H1 (cell line): Measurements from ENCODE around the gene C15orf39. TPM values are rescaled to one million over a fixed set of nuclear protein-coding genes. Genes with fewer than 3 reads are reported as not detected.

ENCODE experiments used
- CTCF ChIA-PET: fragments of 300-600 bp; sonication (Branson Sonifier 250); formaldehyde crosslinking; loops from one replicate; lab custom pipeline; 2021; ENCODE audit not compliant: partially characterized antibody; lab: Charles Lee
- POLR2A ChIA-PET: fragments of 300-600 bp; sonication (Branson Sonifier 250); formaldehyde crosslinking; loops from one replicate; lab custom pipeline; 2021; ENCODE audit warnings: inconsistent platforms; ENCODE audit not compliant: partially characterized antibody; lab: Charles Lee
- DNase-seq, 2 experiments: peaks; one replicate each; pipeline versions ENCODE4 v3.0.0 to v3.0.0-alpha.2; 2010 to 2022; ENCODE audit warnings: low spot score in 2 of 2, low read depth in 1 of 2, mixed read lengths in 1 of 2
- FAIRE-seq: peaks from 2 replicates; lab custom pipeline; 2011; peaks lifted over from hg19 to GRCh38; lab: Jason Lieb, UNC
- H2AFZ ChIP-seq: 2 replicates; pipeline ENCODE4 v1.8.1; 2012; ENCODE audit warnings: low read length, inconsistent platforms
- H2AK5ac ChIP-seq: 2 replicates; pipeline ENCODE4 v1.6.1; 2013; ENCODE audit warnings: low read depth, low read length
- H2BK120ac ChIP-seq: replicated peaks from 2 replicates; pipeline ENCODE3; 2013; ENCODE audit warnings: low read depth, low read length, inconsistent platforms
- H2BK12ac ChIP-seq: 2 replicates; pipeline ENCODE4 v1.6.1; 2013; ENCODE audit warnings: low read depth, low read length
- H2BK15ac ChIP-seq: 2 replicates; pipeline ENCODE4 v1.6.1; 2013; ENCODE audit warnings: low read length
- H2BK20ac ChIP-seq: 2 replicates; pipeline ENCODE4 v1.6.1; 2013; ENCODE audit warnings: low read length
- H2BK5ac ChIP-seq: 2 replicates; pipeline ENCODE4 v1.6.1; 2013; ENCODE audit warnings: low read depth, low read length
- H3K14ac ChIP-seq: 2 replicates; pipeline ENCODE4 v1.6.1; 2013; ENCODE audit warnings: inconsistent platforms; ENCODE audit not compliant: insufficient read length
- H3K18ac ChIP-seq: 2 replicates; pipeline ENCODE4 v1.6.1; 2013; ENCODE audit warnings: low read length; ENCODE audit errors: extremely low read depth
- H3K23ac ChIP-seq: 2 replicates; pipeline ENCODE4 v1.6.1; 2013; ENCODE audit warnings: inconsistent platforms; ENCODE audit not compliant: insufficient read length
- H3K23me2 ChIP-seq: 2 replicates; pipeline ENCODE4 v1.6.1; 2013; ENCODE audit warnings: low read depth, low read length
- H3K27ac ChIP-seq: 2 replicates; pipeline ENCODE4 v1.6.1; 2011; ENCODE audit warnings: low read depth, low read length, inconsistent platforms
- H3K27me3 ChIP-seq, 4 experiments: replicated peaks in 1 of 4; 1 replicate in 1 of 4; 2 replicates in 3 of 4; pipeline versions ENCODE4 v1.6.1 to v1.8.1; 2011 to 2013; ENCODE audit warnings: low read length in 3 of 4, mild to moderate bottlenecking in 3 of 4, inconsistent platforms in 2 of 4, mixed read lengths in 2 of 4, moderate library complexity in 1 of 4; ENCODE audit not compliant: control insufficient read depth in 3 of 4, insufficient read depth in 3 of 4; ENCODE audit errors: extremely low read depth in 1 of 4
- H3K36me3 ChIP-seq, 4 experiments: 2 replicates each; pipeline versions ENCODE4 v1.6.1 to v1.8.1; 2011 to 2013; ENCODE audit warnings: mild to moderate bottlenecking in 4 of 4, low read length in 3 of 4, moderate library complexity in 2 of 4, control low read depth in 1 of 4, inconsistent platforms in 1 of 4; ENCODE audit not compliant: insufficient read depth in 4 of 4, control insufficient read depth in 2 of 4
- H3K4ac ChIP-seq: replicated peaks from 2 replicates; pipeline ENCODE3; 2013; ENCODE audit warnings: low read length, low read depth, mixed read lengths, inconsistent platforms; ENCODE audit not compliant: insufficient read length
- H3K4me1 ChIP-seq, 4 experiments: replicated peaks in 1 of 4; 1 replicate in 1 of 4; 2 replicates in 3 of 4; pipeline versions ENCODE4 v1.6.1 to v1.8.1; 2011 to 2013; ENCODE audit warnings: low read length in 3 of 4, inconsistent platforms in 2 of 4, mixed read lengths in 1 of 4; ENCODE audit not compliant: insufficient read depth in 4 of 4, control insufficient read depth in 3 of 4
- H3K4me2 ChIP-seq, 2 experiments: 2 replicates each; pipeline versions ENCODE4 v1.6.1 to v1.8.1; 2011 to 2013; ENCODE audit warnings: low read depth in 2 of 2, low read length in 2 of 2, control low read depth in 1 of 2, inconsistent platforms in 1 of 2, mild to moderate bottlenecking in 1 of 2; ENCODE audit not compliant: insufficient read depth in 1 of 2
- H3K4me3 ChIP-seq, 4 experiments: fragments of 200-600, 300-600 bp in 1 of 4; sonication (generic), shearing (Covaris generic), sonication (Bioruptor Twin) in 1 of 4; 2 replicates each; pipeline versions ENCODE4 v1.5.1 to v1.8.1; 2011 to 2016; ENCODE audit warnings: low read length in 4 of 4, low read depth in 3 of 4, control low read depth in 2 of 4, inconsistent platforms in 2 of 4, mild to moderate bottlenecking in 2 of 4, mixed read lengths in 1 of 4, moderate library complexity in 1 of 4; ENCODE audit not compliant: insufficient read depth in 2 of 4; ENCODE audit errors: extremely low read depth in 1 of 4
- H3K56ac ChIP-seq: replicated peaks from 2 replicates; pipeline ENCODE3; 2013; ENCODE audit warnings: low read depth, mild to moderate bottlenecking, mixed read lengths, low read length, inconsistent platforms; ENCODE audit not compliant: insufficient read length
- H3K79me1 ChIP-seq: 2 replicates; pipeline ENCODE4 v1.6.1; 2013; ENCODE audit warnings: low read depth, low read length, control low read depth
- H3K79me2 ChIP-seq, 2 experiments: 2 replicates each; pipeline versions ENCODE4 v1.6.1 to v1.8.1; 2012 to 2013; ENCODE audit warnings: low read length in 2 of 2, mild to moderate bottlenecking in 2 of 2, inconsistent platforms in 1 of 2; ENCODE audit not compliant: insufficient read depth in 2 of 2, control insufficient read depth in 1 of 2
- H3K9ac ChIP-seq, 4 experiments: replicated peaks in 1 of 4; 1 replicate in 1 of 4; 2 replicates in 3 of 4; pipeline versions ENCODE4 v1.6.1 to v1.8.1; 2011 to 2013; ENCODE audit warnings: low read depth in 3 of 4, low read length in 3 of 4, control low read depth in 2 of 4, mild to moderate bottlenecking in 2 of 4, moderate library complexity in 2 of 4, inconsistent platforms in 1 of 4; ENCODE audit errors: extremely low read depth in 1 of 4
- H3K9me3 ChIP-seq, 2 experiments: 2 replicates each; pipeline versions ENCODE4 v1.6.1 to v1.8.1; 2012 to 2013; ENCODE audit warnings: mild to moderate bottlenecking in 2 of 2, moderate library complexity in 2 of 2, control low read depth in 1 of 2, inconsistent platforms in 1 of 2, low read depth in 1 of 2, low read length in 1 of 2, mixed read lengths in 1 of 2; ENCODE audit not compliant: insufficient read depth in 2 of 2
- H4K20me1 ChIP-seq, 2 experiments: replicated peaks in 1 of 2; 2 replicates each; pipeline versions ENCODE3 to v1.8.1; 2011 to 2013; ENCODE audit warnings: inconsistent platforms in 2 of 2, low read length in 2 of 2, mild to moderate bottlenecking in 1 of 2; ENCODE audit not compliant: insufficient read depth in 2 of 2, control insufficient read depth in 1 of 2
- H4K5ac ChIP-seq: 2 replicates; pipeline ENCODE4 v1.6.1; 2013; ENCODE audit warnings: low read length, low read depth, mixed read lengths, inconsistent platforms; ENCODE audit not compliant: insufficient read length
- H4K8ac ChIP-seq: 2 replicates; pipeline ENCODE4 v1.8.0; 2013; ENCODE audit warnings: mild to moderate bottlenecking, moderate library complexity, low read length, inconsistent platforms; ENCODE audit not compliant: insufficient read depth; ENCODE audit errors: extremely low read depth
- H4K91ac ChIP-seq: replicated peaks from 2 replicates; pipeline ENCODE3; 2013; ENCODE audit warnings: low read length, mixed read lengths, inconsistent platforms; ENCODE audit not compliant: insufficient read length
- ASH2L ChIP-seq: fragments of 200-600, 300-600 bp; sonication (generic); IDR thresholded peaks from one replicate; pipeline ENCODE4 v1.7.1; 2017; ENCODE audit warnings: low read length
- EZH2 ChIP-seq: fragments of 200-600 bp; sonication (generic); IDR thresholded peaks from 2 replicates; pipeline ENCODE4 v1.7.1; 2012; ENCODE audit warnings: low read depth, mild to moderate bottlenecking, moderate library complexity, low read length, inconsistent platforms; ENCODE audit not compliant: severe bottlenecking
- JUN ChIP-seq: IDR thresholded peaks from 2 replicates; pipeline ENCODE4 v1.6.1; 2011; ENCODE audit warnings: low read depth, mild to moderate bottlenecking, improper control_type of control experiment, low read length
- KDM1A ChIP-seq: fragments of 200-600, 300-600 bp; sonication (generic); IDR thresholded peaks from 2 replicates; pipeline ENCODE4 v1.7.1; 2016; ENCODE audit warnings: mild to moderate bottlenecking, low read length, borderline replicate concordance
- MAFK ChIP-seq: IDR thresholded peaks from 2 replicates; pipeline ENCODE4 v1.6.1; 2012; ENCODE audit warnings: low read depth, mild to moderate bottlenecking, improper control_type of control experiment, low read length
- SP4 ChIP-seq: IDR thresholded peaks from 2 replicates; pipeline ENCODE4 v1.6.1; 2012; ENCODE audit warnings: low read length, inconsistent platforms
- TAF1 ChIP-seq: IDR thresholded peaks from 2 replicates; pipeline ENCODE4 v1.6.1; 2011; ENCODE audit warnings: mild to moderate bottlenecking, low read depth, low read length
- TBP ChIP-seq: IDR thresholded peaks from 2 replicates; pipeline ENCODE4 v1.6.1; 2011; ENCODE audit warnings: low read depth, low read length, improper control_type of control experiment
- WGBS, 2 experiments: shearing (Covaris generic) in 1 of 2; methylation state at CpG; one replicate each; pipeline versions ENCODE4 v1.1.6 to v1.1.7; 2013 to 2015; ENCODE audit warnings: low lambda C conversion rate in 2 of 2, mixed read lengths in 2 of 2, inconsistent platforms in 1 of 2, low coverage in 1 of 2, missing lambda C conversion rate in 1 of 2; ENCODE audit not compliant: insufficient replicate concordance in 2 of 2, insufficient coverage in 1 of 2, insufficient read length in 1 of 2; ENCODE audit errors: extremely low coverage in 1 of 2, missing lambda C conversion rate in 1 of 2; 5-methylcytosine and 5-hydroxymethylcytosine counted together
- polyA plus RNA-seq, 7 experiments: library from polyadenylated mRNA; depleted of rRNA in 3 of 7; stranded (reverse) in 5 of 7; unstranded in 2 of 7; fragments of >200 nt in 5 of 7; fragments of 200-250 nt in 2 of 7; gene quantifications; 1 replicate in 5 of 7; 2 replicates in 1 of 7; 4 replicates in 1 of 7; pipeline versions ENCODE4 v1.2.1 to v1.2.3, GENCODE V29; 2011 to 2013; ENCODE audit warnings: missing spikeins in 2 of 7, mixed read lengths in 2 of 7
- total RNA-seq: library from RNA; stranded (reverse); fragmentation: NEBNext Ultra II Directional; extraction: Animal tissue kit (Norgen Biotek cat#: 25700); gene quantifications from 2 replicates; pipeline ENCODE4 v1.2.1, GENCODE V29; 2021

Gene C15orf39
- total and polyA plus RNA-seq, 2 of the 8 experiments (the other 6 are each of a cell fraction or from before 2014, with no cell fraction given) = 13.8 to 38.5 TPM

DNA sequence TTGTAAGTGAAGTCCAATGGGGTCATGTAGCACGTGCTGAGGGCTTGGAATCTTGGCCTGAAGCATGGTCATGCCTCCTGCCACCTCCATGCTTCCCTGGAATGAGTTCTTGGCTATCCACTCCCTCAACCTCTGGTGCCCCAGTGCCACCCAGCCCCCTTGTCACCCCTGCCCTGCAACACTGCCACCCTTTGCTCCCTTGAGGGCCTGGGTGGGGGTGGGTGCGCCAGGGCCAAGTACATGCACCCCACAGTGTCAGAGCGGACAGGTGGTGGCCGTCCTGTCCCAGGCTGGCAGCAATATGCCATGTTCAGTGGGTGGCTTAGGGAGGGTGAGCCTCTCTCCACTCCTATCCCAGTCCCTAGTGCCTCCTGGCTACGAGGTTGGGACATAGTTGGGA, 27.6 kb upstream of the C15orf39 start:
- no peak overlapping the region for H2AK5ac ChIP-seq
- H3K79me1 ChIP-seq = no peaks in the 10 kb centered on the region
- H4K5ac ChIP-seq = no peak overlapping the region
- H3K4me2 ChIP-seq = no peak overlapping the region
- H4K8ac ChIP-seq = no peak overlapping the region
- H3K4me3 ChIP-seq = no peak overlapping the region
- no peak overlapping the region for H2BK20ac ChIP-seq
- no peak overlapping the region for H3K9ac ChIP-seq
- H3K27me3 ChIP-seq = peaks cover 0 to 14% (median 6%) of the 10 kb centered on the region in 4 experiments; a peak in 4 of 7 replicates
- 92% methylated on average over 5 of the region's 5 CpGs; no CpG with 5 or more reads in 1 of the 2 experiments for WGBS, 2 experiments
- TF ChIP-seq SP4 (no peak), KDM1A (no peak), ASH2L (no peak), TAF1 (no peak), EZH2 (no peak), JUN (no peak), TBP (no peak), MAFK (no peak)
- no peak for FAIRE-seq
- no peak overlapping the region for H3K4ac ChIP-seq
- no peaks in the 10 kb centered on the region; the same call in 1 of the 2 replicates for H3K23me2 ChIP-seq
- DNase-seq = no peak
- H3K36me3 ChIP-seq = no peaks in the 10 kb centered on the region
- ChIA-PET CTCF (interaction anchor here (1.3 kb wide), 2 partner anchors 28 to 140 kb away, joined by 3 read pairs; partner anchors contain the start of gene C15orf39), POLR2A (no interaction called here)
- H3K23ac ChIP-seq = no peak overlapping the region
- H3K27ac ChIP-seq = no peak overlapping the region
- peak overlapping the region; percentile 94; the same call in 1 of the 2 replicates for H2BK12ac ChIP-seq
- H2BK120ac ChIP-seq = no peak overlapping the region
- no peak overlapping the region for H3K18ac ChIP-seq
- peaks cover 6 to 15% (median 11%) of the 10 kb centered on the region in 4 experiments for H3K4me1 ChIP-seq
- H3K79me2 ChIP-seq = no peaks in the 10 kb centered on the region
- H2BK15ac ChIP-seq = peak overlapping the region; percentile 81
- H2BK5ac ChIP-seq = no peak overlapping the region; the same call in 1 of the 2 replicates
- H3K56ac ChIP-seq = no peak overlapping the region
- no peaks in the 10 kb centered on the region for H4K20me1 ChIP-seq
- H3K14ac ChIP-seq = no peak overlapping the region
- no peaks in the 10 kb centered on the region for H3K9me3 ChIP-seq
- no peak overlapping the region for H2AFZ ChIP-seq
- no peak overlapping the region for H4K91ac ChIP-seq
